ENCODE results near the gene TXNDC2.

GRCh38 chr18:9910661-9911060, 24.9 kb downstream of the TXNDC2 start:
- TF ChIP-seq, protein P1, sequence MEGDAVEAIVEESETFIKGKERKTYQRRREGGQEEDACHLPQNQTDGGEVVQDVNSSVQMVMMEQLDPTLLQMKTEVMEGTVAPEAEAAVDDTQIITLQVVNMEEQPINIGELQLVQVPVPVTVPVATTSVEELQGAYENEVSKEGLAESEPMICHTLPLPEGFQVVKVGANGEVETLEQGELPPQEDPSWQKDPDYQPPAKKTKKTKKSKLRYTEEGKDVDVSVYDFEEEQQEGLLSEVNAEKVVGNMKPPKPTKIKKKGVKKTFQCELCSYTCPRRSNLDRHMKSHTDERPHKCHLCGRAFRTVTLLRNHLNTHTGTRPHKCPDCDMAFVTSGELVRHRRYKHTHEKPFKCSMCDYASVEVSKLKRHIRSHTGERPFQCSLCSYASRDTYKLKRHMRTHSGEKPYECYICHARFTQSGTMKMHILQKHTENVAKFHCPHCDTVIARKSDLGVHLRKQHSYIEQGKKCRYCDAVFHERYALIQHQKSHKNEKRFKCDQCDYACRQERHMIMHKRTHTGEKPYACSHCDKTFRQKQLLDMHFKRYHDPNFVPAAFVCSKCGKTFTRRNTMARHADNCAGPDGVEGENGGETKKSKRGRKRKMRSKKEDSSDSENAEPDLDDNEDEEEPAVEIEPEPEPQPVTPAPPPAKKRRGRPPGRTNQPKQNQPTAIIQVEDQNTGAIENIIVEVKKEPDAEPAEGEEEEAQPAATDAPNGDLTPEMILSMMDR (IDR thresholded peaks at IDR 0.05), result no peak
- TF ChIP-seq POLR2A (IDR thresholded peaks at IDR 0.05) (no peak), POLR2AphosphoS5 (IDR thresholded peaks at IDR 0.05) (no peak), EP300 (IDR thresholded peaks at IDR 0.05; ENCODE audit: low read depth) (no peak)
